Effector memory CD8-positive, alpha-beta T cell (primary cell): ENCODE measurements around the gene RELL1.

ENCODE experiments used
- ATAC-seq: fragments of 150-1000 bp; cut with Tn5 transposase; replicated peaks from 2 replicates; pipeline ENCODE4 v1.10.0; 2021; ENCODE audit warnings: mild to moderate bottlenecking, moderate library complexity
- DNase-seq, 3 experiments: peaks; one replicate each; pipeline ENCODE4 v3.0.0; 2021
- H3K27ac Mint-ChIP-seq, 2 donors: one replicate each; pipeline ENCODE4 v1.8.0; 2022; ENCODE audit warnings: mild to moderate bottlenecking in 2 of 2, mixed read lengths in 2 of 2, moderate library complexity in 2 of 2
- H3K27me3 Mint-ChIP-seq, 2 donors: one replicate each; pipeline ENCODE4 v1.8.0; 2022; ENCODE audit warnings: mixed read lengths in 2 of 2
- H3K36me3 Mint-ChIP-seq: one replicate; pipeline ENCODE4 v1.8.0; 2022; ENCODE audit warnings: mild to moderate bottlenecking, moderate library complexity, mixed read lengths; ENCODE audit not compliant: insufficient read depth
- H3K4me1 Mint-ChIP-seq, 2 donors: one replicate each; pipeline ENCODE4 v1.8.0; 2022; ENCODE audit warnings: low read depth in 2 of 2, mixed read lengths in 2 of 2
- H3K4me3 Mint-ChIP-seq, 2 donors: one replicate each; pipeline ENCODE4 v1.8.0; 2022; ENCODE audit warnings: mild to moderate bottlenecking in 2 of 2, mixed read lengths in 2 of 2, moderate library complexity in 2 of 2
- H3K9me3 Mint-ChIP-seq, 2 donors: one replicate each; pipeline ENCODE4 v1.8.0; 2022; ENCODE audit warnings: mixed read lengths in 2 of 2

The RELL1 gene

DNA sequence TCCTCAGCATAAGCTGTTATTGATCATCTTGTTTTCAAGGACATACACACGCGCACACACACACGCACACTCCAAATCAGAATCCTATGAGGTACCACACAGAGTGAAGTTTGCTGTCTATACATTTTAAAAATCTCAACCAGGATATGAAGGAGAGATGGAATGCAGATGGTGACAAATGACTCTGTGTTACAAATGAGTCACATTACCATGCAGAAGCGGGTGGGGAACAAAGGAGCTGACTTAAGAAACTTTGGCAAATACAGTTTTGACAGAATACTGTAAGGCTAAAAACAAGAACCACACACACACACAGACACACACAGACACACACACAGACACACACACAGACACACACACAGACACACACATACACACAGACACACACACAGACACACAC lies 81.7 kb downstream of the RELL1 start:
- ATAC-seq (no peak), DNase-seq (no peak)
- Mint-ChIP-seq H3K4me3 (no peak overlapping the region), H3K4me1 (peaks cover 4 to 14% of the 10 kb centered on the region in 2 donors), H3K9me3 (no peaks in the 10 kb centered on the region), H3K27me3 (no peaks in the 10 kb centered on the region), H3K27ac (no peak overlapping the region), H3K36me3 (no peaks in the 10 kb centered on the region)

DNA sequence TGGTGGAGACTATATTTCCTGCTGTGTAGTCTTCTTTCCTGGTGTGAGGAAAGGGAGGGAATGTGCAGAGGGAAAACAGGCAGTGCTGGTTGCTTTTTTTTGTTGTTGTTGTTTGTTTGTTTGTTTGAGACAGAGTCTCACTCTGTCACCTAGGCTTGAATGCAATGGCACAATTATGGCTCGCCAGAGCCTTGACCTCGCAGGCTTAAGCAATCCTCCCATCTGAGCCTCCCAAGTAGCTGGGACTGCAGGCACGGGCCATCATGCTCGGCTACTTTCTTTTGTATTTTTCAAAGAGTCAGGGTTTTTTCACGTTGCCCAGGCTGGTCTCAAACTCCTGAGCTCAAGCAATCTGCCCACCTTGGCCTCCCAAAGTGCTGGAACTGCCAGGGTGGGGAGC lies 82.5 kb downstream of the RELL1 start:
- Mint-ChIP-seq H3K27ac (no peak overlapping the region), H3K4me3 (no peak overlapping the region), H3K27me3 (no peaks in the 10 kb centered on the region), H3K36me3 (no peaks in the 10 kb centered on the region), H3K9me3 (no peaks in the 10 kb centered on the region), H3K4me1 (peaks cover 4 to 14% of the 10 kb centered on the region in 2 donors)
- no peak for ATAC-seq
- no peak for DNase-seq

DNA sequence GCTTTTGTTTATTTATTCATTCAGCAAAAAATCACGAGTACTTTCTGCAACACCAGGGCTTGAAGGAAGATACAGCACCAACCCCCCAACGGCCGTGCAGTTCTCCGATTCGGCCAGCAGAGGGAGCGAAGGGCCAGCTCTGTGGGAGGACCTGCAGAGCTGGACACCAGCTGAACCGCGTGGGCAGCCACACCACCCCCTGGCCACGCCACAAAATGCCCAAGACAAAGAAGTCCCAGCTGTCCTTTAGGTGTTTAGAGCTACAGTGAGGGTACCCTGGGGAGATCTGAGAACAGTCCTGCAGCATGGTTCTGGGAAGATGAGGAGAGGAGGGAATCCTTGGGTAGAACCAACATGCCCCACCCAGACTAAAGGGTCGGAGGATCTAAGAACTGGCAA lies 83.1 kb downstream of the RELL1 start:
- Mint-ChIP-seq H3K27me3 (no peaks in the 10 kb centered on the region), H3K9me3 (no peaks in the 10 kb centered on the region), H3K4me1 (peaks cover 4 to 14% of the 10 kb centered on the region in 2 donors), H3K4me3 (no peak overlapping the region), H3K36me3 (no peaks in the 10 kb centered on the region), H3K27ac (peak overlapping the region in 1 of 2 donors; percentile 59)
- DNase-seq, result peak; percentile 66 to 77 (median 73)
- ATAC-seq, result peak; percentile 78

DNA sequence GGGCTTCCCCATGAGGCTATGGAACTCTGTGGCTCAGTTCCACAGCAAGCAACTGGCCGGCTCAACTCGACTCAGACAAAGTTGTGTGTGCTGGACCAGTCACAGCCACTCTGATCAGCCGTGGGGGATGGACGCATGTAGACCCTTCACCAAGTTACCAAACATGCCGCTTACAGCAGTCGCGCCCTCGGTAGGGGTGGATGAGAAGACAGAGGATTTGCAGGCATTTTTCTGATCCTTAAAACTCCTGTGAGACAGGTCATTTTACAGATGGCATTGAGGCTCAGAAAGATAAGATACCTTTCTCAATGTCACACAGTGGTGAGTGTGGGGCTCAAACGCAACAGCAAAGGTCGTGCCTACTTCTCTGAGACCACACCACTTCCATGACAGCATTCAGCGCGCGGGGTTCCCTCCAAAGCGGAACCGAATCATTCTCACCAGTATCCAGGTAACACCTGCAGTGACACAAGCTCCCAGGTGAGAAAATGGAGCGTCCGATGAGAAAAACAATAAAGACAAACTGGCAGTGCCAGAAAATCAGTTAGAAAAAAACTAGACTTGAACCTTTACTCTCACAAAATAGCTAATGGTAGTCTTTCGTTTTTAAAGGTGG lies 83.6 kb downstream of the RELL1 start:
- DNase-seq, result no peak
- Mint-ChIP-seq H3K27ac (peak overlapping the region in 1 of 2 donors; percentile 59), H3K4me3 (no peak overlapping the region), H3K9me3 (no peaks in the 10 kb centered on the region), H3K4me1 (peaks cover 4 to 14% of the 10 kb centered on the region in 2 donors), H3K27me3 (no peaks in the 10 kb centered on the region), H3K36me3 (no peaks in the 10 kb centered on the region)
- ATAC-seq, result no peak

DNA sequence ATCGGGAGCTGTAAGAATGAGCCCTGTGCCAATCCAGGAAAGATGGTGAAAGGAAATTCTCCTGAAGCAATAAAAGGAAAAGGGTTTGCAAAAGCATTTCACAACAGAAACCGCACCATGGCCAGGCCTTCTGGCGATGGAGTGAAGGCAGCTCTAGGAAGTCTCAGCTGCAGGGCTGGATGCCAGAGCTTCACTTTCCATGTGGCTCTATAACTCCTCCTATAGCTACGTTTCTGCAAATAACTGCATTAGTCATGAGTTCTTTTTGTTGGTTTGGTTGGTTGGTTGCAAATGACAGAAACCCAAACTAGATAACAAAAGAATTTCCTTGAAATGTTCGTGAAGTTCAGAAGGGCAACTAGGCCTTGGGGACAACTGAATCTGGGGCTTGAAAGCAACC lies 84.6 kb downstream of the RELL1 start:
- Mint-ChIP-seq H3K4me1 (peaks cover 4 to 14% of the 10 kb centered on the region in 2 donors), H3K27ac (no peak overlapping the region), H3K36me3 (no peaks in the 10 kb centered on the region), H3K9me3 (no peaks in the 10 kb centered on the region), H3K4me3 (no peak overlapping the region), H3K27me3 (no peaks in the 10 kb centered on the region)
- no peak for DNase-seq
- no peak for ATAC-seq

DNA sequence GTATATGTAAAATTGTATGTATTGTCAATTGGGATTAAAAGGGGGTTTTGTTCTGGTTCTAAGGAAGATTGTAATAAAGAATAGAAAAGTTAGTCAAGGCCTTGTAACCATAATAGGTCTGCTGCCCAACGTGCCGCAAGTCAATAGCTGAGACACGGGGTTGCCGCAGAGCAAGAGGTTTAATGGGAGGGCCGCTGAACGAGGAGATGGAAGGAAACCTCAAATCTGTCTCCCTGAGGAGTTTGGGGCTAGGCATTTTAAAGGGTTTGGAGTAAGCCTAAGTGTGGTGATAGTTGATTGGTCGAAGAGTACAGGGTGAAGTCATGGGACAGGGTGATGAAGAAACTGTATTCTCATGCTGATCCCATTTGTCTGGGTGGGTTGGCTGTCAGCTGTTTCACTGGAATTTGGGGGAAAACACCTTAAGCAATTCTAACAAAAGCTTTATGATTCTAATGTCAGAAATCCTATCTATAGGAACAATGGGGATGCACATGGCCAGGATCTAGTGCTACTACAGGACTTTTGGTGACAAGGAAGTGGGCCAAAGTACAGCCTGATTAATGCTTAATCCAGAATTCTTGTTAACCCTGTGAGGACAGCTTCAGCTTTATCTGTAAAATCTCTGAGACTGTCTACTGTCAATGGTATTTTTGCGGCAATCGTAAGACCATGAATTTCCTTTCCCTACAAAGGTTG lies 86.9 kb downstream of the RELL1 start:
- Mint-ChIP-seq H3K4me3 (no peak overlapping the region), H3K27me3 (no peaks in the 10 kb centered on the region), H3K9me3 (no peaks in the 10 kb centered on the region), H3K36me3 (no peaks in the 10 kb centered on the region), H3K27ac (no peak overlapping the region), H3K4me1 (peaks cover 4% of the 10 kb centered on the region in 2 donors)
- ATAC-seq (no peak), DNase-seq (no peak)

DNA sequence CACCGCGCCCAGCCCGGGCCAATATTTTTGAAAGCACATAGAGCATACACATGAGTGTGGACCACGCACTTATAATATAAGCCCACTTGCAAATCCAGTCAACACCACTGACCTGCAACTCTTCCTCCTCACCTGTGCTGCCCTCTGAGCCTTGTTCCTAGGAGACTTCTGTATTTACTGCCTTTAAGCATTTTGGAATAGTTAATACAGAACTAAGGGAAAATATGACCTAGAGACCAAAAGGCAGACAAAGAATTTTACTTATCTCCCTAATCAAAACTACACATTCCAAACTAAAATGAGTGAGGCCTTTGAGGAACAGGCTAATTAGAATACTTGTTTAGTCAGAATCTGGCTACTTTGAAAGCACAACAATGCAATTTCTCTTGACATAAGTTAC lies 89.1 kb downstream of the RELL1 start:
- H3K4me1 Mint-ChIP-seq, result no peaks in the 10 kb centered on the region
- H3K9me3 Mint-ChIP-seq, result no peaks in the 10 kb centered on the region
- no peaks in the 10 kb centered on the region for H3K36me3 Mint-ChIP-seq
- ATAC-seq (no peak), DNase-seq (no peak)
- H3K27me3 Mint-ChIP-seq, result no peaks in the 10 kb centered on the region
- no peak overlapping the region for H3K27ac Mint-ChIP-seq
- no peak overlapping the region for H3K4me3 Mint-ChIP-seq

DNA sequence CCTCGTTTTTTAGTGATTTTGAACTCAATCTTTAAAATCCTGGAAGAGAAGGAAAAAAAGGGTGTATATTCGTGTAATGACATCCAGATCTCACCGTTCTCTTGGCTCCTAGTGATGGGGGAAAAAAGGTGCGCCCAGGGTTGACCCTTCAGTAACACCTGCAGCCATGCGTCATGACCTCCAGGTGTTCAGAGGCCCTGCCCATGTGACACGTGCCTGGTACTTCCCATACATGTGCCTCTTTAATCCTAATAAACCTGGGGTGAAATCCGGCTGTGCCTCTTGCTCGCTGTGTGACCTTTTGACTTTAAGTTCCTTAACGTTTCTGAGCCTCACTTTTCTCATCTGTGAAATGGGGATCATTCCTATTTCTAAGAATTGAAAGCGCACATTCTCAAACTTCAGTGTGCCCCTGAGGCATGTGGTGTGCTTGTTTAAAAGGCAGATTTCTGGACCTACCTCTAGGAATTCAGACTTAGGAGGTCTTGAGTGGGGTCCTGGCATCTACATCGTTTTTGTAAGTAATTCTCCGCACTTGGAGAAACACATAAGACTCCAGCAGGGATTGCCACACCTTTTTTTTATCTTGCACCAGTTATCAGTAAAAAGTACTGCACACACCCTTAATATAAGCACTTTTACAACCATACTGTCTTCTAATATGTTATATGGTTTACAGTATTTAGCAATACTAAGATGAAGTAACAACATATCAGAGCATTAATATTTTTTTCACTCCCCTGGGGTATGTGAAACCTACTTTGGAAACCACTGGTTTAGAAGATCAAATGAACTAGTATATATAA lies 90.1 kb downstream of the RELL1 start:
- Mint-ChIP-seq H3K4me1 (no peaks in the 10 kb centered on the region), H3K27me3 (no peaks in the 10 kb centered on the region), H3K9me3 (no peaks in the 10 kb centered on the region), H3K4me3 (no peak overlapping the region), H3K36me3 (no peaks in the 10 kb centered on the region), H3K27ac (no peak overlapping the region)
- ATAC-seq (no peak), DNase-seq (no peak)

DNA sequence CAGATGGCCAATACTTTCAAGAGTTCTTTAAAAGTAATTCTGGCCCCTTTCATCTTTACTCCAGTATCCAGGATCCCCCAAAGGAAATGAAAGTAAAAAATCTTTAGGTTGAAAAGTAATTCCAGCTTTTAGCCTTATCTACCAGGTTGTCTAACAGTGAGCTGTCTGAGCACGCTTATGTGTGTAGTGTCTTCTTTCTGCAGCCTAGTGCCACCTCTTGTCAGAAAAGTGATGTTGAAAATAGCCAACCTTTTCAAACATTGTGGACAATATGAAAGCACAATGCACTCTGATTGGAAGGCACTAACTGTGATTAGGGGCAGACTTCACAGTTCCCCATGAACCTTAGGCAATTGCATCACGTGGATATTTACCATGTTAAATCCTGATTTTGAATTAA lies 92.1 kb downstream of the RELL1 start:
- H3K4me1 Mint-ChIP-seq, result no peaks in the 10 kb centered on the region
- no peak overlapping the region for H3K27ac Mint-ChIP-seq
- H3K27me3 Mint-ChIP-seq, result no peaks in the 10 kb centered on the region
- H3K4me3 Mint-ChIP-seq, result no peak overlapping the region
- no peak for DNase-seq
- H3K9me3 Mint-ChIP-seq, result no peaks in the 10 kb centered on the region
- H3K36me3 Mint-ChIP-seq, result no peaks in the 10 kb centered on the region
- no peak for ATAC-seq

DNA sequence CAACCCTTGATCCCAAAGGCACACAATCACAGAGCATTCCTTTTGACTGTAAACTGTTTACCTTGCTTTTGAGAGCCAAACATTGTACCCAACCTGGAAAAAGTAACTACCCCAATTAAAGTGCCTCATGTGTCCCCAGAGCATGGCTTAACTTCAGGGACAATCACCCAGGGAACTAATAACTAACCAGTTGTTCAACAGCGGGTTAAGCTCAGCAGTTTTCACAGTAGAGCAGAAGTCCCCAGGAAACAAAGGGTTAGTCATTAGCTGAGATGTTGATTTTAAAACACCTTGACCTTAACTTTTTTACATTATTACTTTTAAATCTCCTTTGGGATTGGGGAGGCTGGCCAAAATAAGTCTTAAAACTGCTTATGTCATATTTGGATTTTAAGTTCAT lies 94.8 kb downstream of the RELL1 start:
- Mint-ChIP-seq H3K27me3 (no peaks in the 10 kb centered on the region), H3K36me3 (no peaks in the 10 kb centered on the region), H3K27ac (no peak overlapping the region), H3K4me3 (no peak overlapping the region), H3K4me1 (no peaks in the 10 kb centered on the region), H3K9me3 (no peaks in the 10 kb centered on the region)
- DNase-seq (no peak), ATAC-seq (no peak)

DNA sequence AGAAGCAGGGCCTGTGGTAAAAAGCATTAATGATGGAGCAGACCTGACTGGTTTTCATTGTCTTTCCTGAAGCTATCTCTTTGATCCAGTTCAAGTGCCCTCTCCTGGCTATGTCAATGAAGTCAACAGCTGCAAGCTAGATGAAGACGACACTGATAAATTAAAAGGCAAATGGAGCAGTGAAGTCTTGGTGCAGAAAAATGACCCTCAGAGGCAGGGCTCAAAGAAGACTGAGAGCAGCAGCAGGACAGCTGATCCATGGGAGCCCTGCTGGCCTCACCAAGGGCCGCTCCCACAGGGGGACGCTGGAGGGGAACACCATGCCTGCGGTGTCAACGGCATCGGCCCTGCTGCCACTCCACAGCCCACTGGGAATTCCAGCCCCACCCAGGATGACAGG lies 96.2 kb downstream of the RELL1 start:
- no peak for ATAC-seq
- H3K27ac Mint-ChIP-seq, result no peak overlapping the region
- peaks cover 0 to 1% of the 10 kb centered on the region in 2 donors for H3K27me3 Mint-ChIP-seq
- no peak for DNase-seq
- no peaks in the 10 kb centered on the region for H3K36me3 Mint-ChIP-seq
- H3K9me3 Mint-ChIP-seq, result no peaks in the 10 kb centered on the region
- no peak overlapping the region for H3K4me3 Mint-ChIP-seq
- H3K4me1 Mint-ChIP-seq, result no peaks in the 10 kb centered on the region

DNA sequence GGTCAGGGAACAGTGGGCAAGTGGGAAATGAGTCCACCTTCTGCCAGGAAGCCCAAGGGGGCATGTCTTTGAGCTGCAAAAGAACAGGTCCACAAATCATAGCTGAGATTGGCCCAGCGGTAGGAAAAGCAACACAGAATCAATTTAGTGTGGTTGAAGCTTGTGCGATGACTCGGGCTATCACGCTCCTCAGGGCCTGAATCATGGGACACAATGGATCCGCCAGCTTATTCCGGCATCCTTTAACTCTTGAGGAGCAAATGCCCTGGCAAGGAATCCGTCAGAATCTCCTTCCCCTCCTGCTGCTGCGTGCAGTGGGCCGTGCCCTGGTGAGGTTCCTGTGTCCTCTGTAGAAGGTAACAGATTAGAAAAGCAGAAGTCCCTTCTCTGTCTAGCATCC lies 98.0 kb downstream of the RELL1 start:
- Mint-ChIP-seq H3K4me1 (no peaks in the 10 kb centered on the region), H3K9me3 (no peaks in the 10 kb centered on the region), H3K27ac (no peak overlapping the region), H3K4me3 (no peak overlapping the region), H3K36me3 (no peaks in the 10 kb centered on the region), H3K27me3 (peaks cover 7 to 20% of the 10 kb centered on the region in 2 donors)
- DNase-seq (no peak), ATAC-seq (no peak)

DNA sequence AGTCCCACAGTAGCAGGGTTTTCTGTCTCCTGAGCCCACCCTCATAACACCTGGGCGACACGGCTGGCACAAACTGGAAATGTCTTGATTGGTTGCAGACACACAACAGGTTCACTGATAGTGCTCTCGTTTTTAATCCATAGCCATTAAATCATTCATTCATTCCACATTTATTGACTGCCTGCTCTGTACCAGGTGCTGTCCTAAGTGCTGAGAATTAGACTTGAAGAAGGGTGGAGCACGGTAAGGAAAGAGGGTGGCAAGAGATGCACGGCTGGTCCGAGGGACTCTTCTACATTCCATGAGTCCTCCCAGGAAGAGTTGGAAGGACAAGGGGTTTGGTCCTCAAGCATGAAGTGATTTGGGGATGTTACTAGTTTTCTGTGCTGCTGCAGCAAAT lies 100.0 kb downstream of the RELL1 start:
- Mint-ChIP-seq H3K27ac (no peak overlapping the region), H3K36me3 (peaks cover 4% of the 10 kb centered on the region), H3K4me1 (no peaks in the 10 kb centered on the region), H3K27me3 (peaks cover 16 to 38% of the 10 kb centered on the region in 2 donors), H3K4me3 (no peak overlapping the region), H3K9me3 (peaks cover under 1 to 3% of the 10 kb centered on the region in 2 donors)
- DNase-seq (no peak), ATAC-seq (no peak)
